ENCODE measurements around the gene FAM193A. TPM values are rescaled to one million over a fixed set of nuclear protein-coding genes. Genes with fewer than 3 reads are reported as not detected.
"Not testable (repeated sequence)": the region's sequence is repeated elsewhere in the genome, so short reads cannot be mapped to it uniquely, and the experiment has no call there.

The FAM193A gene
- total RNA-seq, 1 experiment from 2014 or later = 13.6 TPM

GRCh38 chr4:2512396-2513135 lies 23.9 kb upstream of the FAM193A start:
- ChIA-PET POLR2A (ENCODE audit: unreplicated experiment) (no interaction called here), CTCF (no interaction called here)
- H3K36me3 ChIP-seq (ENCODE audit: low read depth, low read length) = peaks cover 9% of the 10 kb centered on the region; the same call in 1 of the 2 replicates
- no peaks in the 10 kb centered on the region for H3K79me2 ChIP-seq (ENCODE audit: low read length)
- TF ChIP-seq EZH2 (IDR thresholded peaks at IDR 0.05; ENCODE audit: low read length, unreplicated experiment) (no peak), CTCF (conservative IDR thresholded peaks at IDR 0.05; ENCODE audit: low read depth, low read length) (no peak), EZH2phosphoT487 (IDR thresholded peaks at IDR 0.05; ENCODE audit: borderline replicate concordance, low read length) (no peak)
- BruUV-seq (replicated peaks) = no TSS peak
- H3K27ac ChIP-seq (ENCODE audit: low read length) = no peak overlapping the region
- DNase-seq (no peak), ATAC-seq (no peak)
- no peaks in the 10 kb centered on the region for H3K9me2 ChIP-seq (replicated peaks; ENCODE audit: low read length)
- H3K9me3 ChIP-seq (ENCODE audit: low read length) = no peaks in the 10 kb centered on the region
- no peaks in the 10 kb centered on the region for H4K20me1 ChIP-seq (ENCODE audit: low read length)
- H3K4me1 ChIP-seq (ENCODE audit: insufficient read depth, low read length) = no peaks in the 10 kb centered on the region
- no peaks in the 10 kb centered on the region for H3F3A ChIP-seq (ENCODE audit: low read length, unreplicated experiment)
- H3K4me3 ChIP-seq (ENCODE audit: low read length) = no peak overlapping the region
- intact Hi-C loops (cut with micrococcal nuclease) = no loop called here
- no peak overlapping the region for H3K4me2 ChIP-seq (ENCODE audit: low read length)
- H3K9ac ChIP-seq (ENCODE audit: low read length) = no peak overlapping the region
- H2AFZ ChIP-seq (ENCODE audit: low read length) = no peak overlapping the region
- H3K27me3 ChIP-seq (ENCODE audit: low read length) = no peaks in the 10 kb centered on the region

GRCh38 chr4:2514193-2514592 lies 22.3 kb upstream of the FAM193A start:
- H3K4me3 ChIP-seq (ENCODE audit: low read length); H3K36me3 ChIP-seq (ENCODE audit: low read depth, low read length); BruUV-seq (replicated peaks); H3K27ac ChIP-seq (ENCODE audit: low read length); H3K27me3 ChIP-seq (ENCODE audit: low read length); H3K4me2 ChIP-seq (ENCODE audit: low read length); intact Hi-C loops (cut with micrococcal nuclease); H3F3A ChIP-seq (ENCODE audit: low read length, unreplicated experiment); H3K9ac ChIP-seq (ENCODE audit: low read length); H3K9me3 ChIP-seq (ENCODE audit: low read length); H2AFZ ChIP-seq (ENCODE audit: low read length); POLR2A ChIA-PET (ENCODE audit: unreplicated experiment); H3K4me1 ChIP-seq (ENCODE audit: insufficient read depth, low read length); H3K9me2 ChIP-seq (replicated peaks; ENCODE audit: low read length); CTCF ChIA-PET; H4K20me1 ChIP-seq (ENCODE audit: low read length); ATAC-seq; H3K79me2 ChIP-seq (ENCODE audit: low read length); DNase-seq: not testable (repeated sequence)

GRCh38 chr4:2514944-2515343 lies 21.5 kb upstream of the FAM193A start:
- POLR2A ChIA-PET (ENCODE audit: unreplicated experiment); intact Hi-C loops (cut with micrococcal nuclease); BruUV-seq (replicated peaks): not testable (repeated sequence)

More at GRCh38 chr4:2514944-2515343, 21.5 kb upstream of the FAM193A start:
- H3K9me3 ChIP-seq (ENCODE audit: low read length); H3K27ac ChIP-seq (ENCODE audit: low read length); H4K20me1 ChIP-seq (ENCODE audit: low read length); H3K4me3 ChIP-seq (ENCODE audit: low read length); H3F3A ChIP-seq (ENCODE audit: low read length, unreplicated experiment); ATAC-seq; H3K4me1 ChIP-seq (ENCODE audit: insufficient read depth, low read length); H2AFZ ChIP-seq (ENCODE audit: low read length); DNase-seq; H3K36me3 ChIP-seq (ENCODE audit: low read depth, low read length); H3K27me3 ChIP-seq (ENCODE audit: low read length); H3K79me2 ChIP-seq (ENCODE audit: low read length); CTCF ChIA-PET; H3K4me2 ChIP-seq (ENCODE audit: low read length); H3K9ac ChIP-seq (ENCODE audit: low read length); H3K9me2 ChIP-seq (replicated peaks; ENCODE audit: low read length): not testable (repeated sequence)
